B cell (primary cell): ENCODE results near the gene ACTMAP. TPM values are rescaled to one million over a fixed set of nuclear protein-coding genes. Genes with fewer than 3 reads are reported as not detected.

Experiments
- ATAC-seq: fragments of 200-7000 bp; cut with Tn5 transposase; one replicate; pipeline ENCODE4 v1.10.0; 2021; ENCODE audit warnings: low read depth, mild to moderate bottlenecking, moderate number of reproducible peaks, moderate library complexity
- CTCF ChIA-PET: fragments of 350-600 bp; sonication (Branson Sonifier 250); formaldehyde crosslinking; loops from one replicate; lab custom pipeline; 2021; ENCODE audit warnings: antibody characterized with exemption, inconsistent platforms; lab: Charles Lee
- POLR2A ChIA-PET: fragments of 350-600 bp; sonication (Branson Sonifier 250); formaldehyde crosslinking; loops from one replicate; lab custom pipeline; 2021; ENCODE audit warnings: antibody characterized with exemption; lab: Charles Lee
- DNase-seq: peaks from one replicate; pipeline ENCODE4 v3.0.0; 2013
- H2AFZ ChIP-seq: 2 replicates; pipeline ENCODE4 v1.6.1; 2012; ENCODE audit warnings: mild to moderate bottlenecking, low read depth, low read length; ENCODE audit not compliant: insufficient read depth, poor library complexity, severe bottlenecking
- H3K27ac ChIP-seq, 2 donors: 1 replicate in 1 of 2; 2 replicates in 1 of 2; pipeline ENCODE4 v1.5.1; 2012 to 2013; ENCODE audit warnings: low read length in 2 of 2, mild to moderate bottlenecking in 2 of 2, moderate library complexity in 1 of 2
- H3K27me3 ChIP-seq, 4 experiments: fragments of 200-600 bp in 1 of 4; sonication (generic) in 1 of 4; replicated peaks in 1 of 4; 1 replicate in 2 of 4; 2 replicates in 2 of 4; pipeline versions ENCODE4 v1.6.1 to v1.7.0; 2013 to 2016; ENCODE audit warnings: low read length in 3 of 4, mild to moderate bottlenecking in 2 of 4, mixed read lengths in 1 of 4, moderate library complexity in 1 of 4; ENCODE audit not compliant: insufficient read depth in 4 of 4, control insufficient read depth in 3 of 4; ENCODE audit errors: control extremely low read depth in 1 of 4
- H3K36me3 ChIP-seq, 2 experiments: replicated peaks in 1 of 2; 1 replicate in 1 of 2; 2 replicates in 1 of 2; pipeline versions ENCODE4 v1.6.1 to v1.7.1; 2013; ENCODE audit warnings: low read length in 1 of 2; ENCODE audit not compliant: insufficient read depth in 2 of 2, control insufficient read depth in 1 of 2; ENCODE audit errors: control extremely low read depth in 1 of 2, extremely low read depth in 1 of 2
- H3K4me1 ChIP-seq, 2 donors: fragments of 200-600 bp in 1 of 2; sonication (generic) in 1 of 2; 1 replicate in 1 of 2; 2 replicates in 1 of 2; pipeline versions ENCODE4 v1.5.1 to v1.6.1; 2013 to 2017; ENCODE audit warnings: low read length in 2 of 2; ENCODE audit not compliant: control insufficient read depth in 2 of 2, insufficient read depth in 2 of 2
- H3K4me2 ChIP-seq: replicated peaks from 2 replicates; pipeline ENCODE3; 2012; ENCODE audit warnings: mild to moderate bottlenecking, low read depth, low read length; ENCODE audit not compliant: poor library complexity, severe bottlenecking
- H3K4me3 ChIP-seq, 5 experiments: fragments of 200-600 bp in 1 of 5; sonication (generic) in 1 of 5; 1 replicate in 3 of 5; 2 replicates in 2 of 5; pipeline versions ENCODE4 v1.5.1 to v1.7.0; 2011 to 2016; ENCODE audit warnings: low read length in 4 of 5, mild to moderate bottlenecking in 4 of 5, low read depth in 2 of 5, control low read depth in 1 of 5, moderate library complexity in 1 of 5; ENCODE audit not compliant: insufficient read depth in 1 of 5; ENCODE audit errors: control extremely low read depth in 1 of 5, extremely low read depth in 1 of 5
- H3K79me2 ChIP-seq: fragments of 200-600 bp; sonication (generic); one replicate; pipeline ENCODE4 v1.6.0; 2016; ENCODE audit warnings: low read length; ENCODE audit not compliant: control insufficient read depth, insufficient read depth
- H3K9ac ChIP-seq: fragments of 200-600 bp; sonication (generic); 2 replicates; pipeline ENCODE4 v1.6.1; 2017; ENCODE audit warnings: mild to moderate bottlenecking, low read length, moderate library complexity
- H3K9me3 ChIP-seq, 3 donors: one replicate each; pipeline versions ENCODE4 v1.6.1 to v1.7.1; 2013; ENCODE audit warnings: low read length in 2 of 3; ENCODE audit not compliant: control insufficient read depth in 2 of 3, insufficient read depth in 1 of 3; ENCODE audit errors: control extremely low read depth in 1 of 3
- H4K20me1 ChIP-seq: 2 replicates; pipeline ENCODE4 v1.6.0; 2012; ENCODE audit warnings: mild to moderate bottlenecking, low read length; ENCODE audit not compliant: insufficient read depth, control insufficient read depth, poor library complexity, severe bottlenecking
- H3K27ac Mint-ChIP-seq: one replicate; pipeline ENCODE4 v1.8.0; 2021; ENCODE audit warnings: mixed read lengths
- H3K27me3 Mint-ChIP-seq: one replicate; pipeline ENCODE4 v1.8.0; 2021; ENCODE audit warnings: mixed read lengths
- H3K4me1 Mint-ChIP-seq: one replicate; pipeline ENCODE4 v1.8.0; 2021; ENCODE audit warnings: mixed read lengths
- H3K4me3 Mint-ChIP-seq: one replicate; pipeline ENCODE4 v1.8.0; 2021; ENCODE audit warnings: mixed read lengths
- H3K9me3 Mint-ChIP-seq: one replicate; pipeline ENCODE4 v1.8.0; 2022; ENCODE audit warnings: mixed read lengths; ENCODE audit not compliant: insufficient read depth
- CTCF ChIP-seq: fragments of 200-600 bp; IDR thresholded peaks from one replicate; pipeline ENCODE4 v1.8.0; 2022; ENCODE audit warnings: antibody characterized with exemption, mild to moderate bottlenecking
- EZH2 ChIP-seq: IDR thresholded peaks from 2 replicates; pipeline ENCODE4 v1.6.1; 2012; ENCODE audit warnings: borderline replicate concordance, low read depth, mild to moderate bottlenecking, moderate library complexity, low read length; ENCODE audit not compliant: insufficient read depth, poor library complexity, severe bottlenecking
- WGBS: methylation state at CpG from one replicate; pipeline ENCODE4 v1.1.5; 2013; ENCODE audit warnings: missing lambda C conversion rate; ENCODE audit not compliant: insufficient coverage; 5-methylcytosine and 5-hydroxymethylcytosine counted together
- intact Hi-C: fragments of 100-400 bp; cut with micrococcal nuclease; formaldehyde crosslinking; loops from one replicate; pipeline ENCODE4 v1.10.0; 2022
- polyA plus RNA-seq: library from polyadenylated mRNA; depleted of rRNA; stranded (reverse); fragments of >200 nt; gene quantifications from 2 replicates; pipeline ENCODE4 v1.2.3, GENCODE V29; 2012
- total RNA-seq, 2 donors: library from RNA; stranded (reverse); fragments of 120-200 nt in 1 of 2; gene quantifications; 1 replicate in 1 of 2; 2 replicates in 1 of 2; pipeline versions ENCODE4 v1.2.3 to v1.2.4, GENCODE V29; 2013 to 2022

The ACTMAP gene
- total and polyA plus RNA-seq, 2 donors (not counting 1 experiment from before 2014, with no cell fraction given): 7.7 to 10.2 TPM

- peaks cover 8% of the 10 kb centered on the region for H4K20me1 ChIP-seq
- peaks cover 47 to 64% of the 10 kb centered on the region in 2 donors for H3K4me1 ChIP-seq
- DNase-seq (no peak), ATAC-seq (no peak)
- no peaks in the 10 kb centered on the region for H3K9me3 Mint-ChIP-seq
- H3K4me3 Mint-ChIP-seq: peak overlapping the region; percentile 87
- H3K27me3 ChIP-seq: no peaks in the 10 kb centered on the region
- peak overlapping the region; percentile 86 for H2AFZ ChIP-seq
- TF ChIP-seq CTCF (no peak), EZH2 (no peak)
- H3K27ac ChIP-seq: peak overlapping the region; percentile 87 to 90
- WGBS: 5% methylated on average over 20 of the region's 20 CpGs
- peaks cover 0 to 8% of the 10 kb centered on the region in 2 experiments for H3K36me3 ChIP-seq
- CTCF ChIA-PET: interaction anchor here (1.1 to 2.0 kb wide), 8 partner anchors 33 to 103 kb away, joined by 3 to 9 read pairs (median 5); partner anchors contain the start of genes ACTMAP, EGLN2 and SNRPA
- peak overlapping the region; percentile 90 for H3K4me2 ChIP-seq
- no peaks in the 10 kb centered on the region for H3K9me3 ChIP-seq
- intact Hi-C loops: loop anchor here (1.0 to 10.0 kb wide), 3 partner anchors 54 to 680 kb away; partner anchors contain the start of genes BCKDHA and EXOSC5
- peaks cover 68% of the 10 kb centered on the region for H3K4me1 Mint-ChIP-seq
- H3K27ac Mint-ChIP-seq: peak overlapping the region; percentile 56
- POLR2A ChIA-PET: interaction anchor here (0.7 to 2.0 kb wide), 9 partner anchors 31 to 102 kb away, joined by 3 to 15 read pairs (median 4); partner anchors contain the start of genes ACTMAP, EGLN2, RAB4B and SNRPA
- H3K9ac ChIP-seq: peak overlapping the region; percentile 90
- H3K79me2 ChIP-seq: peaks cover 70% of the 10 kb centered on the region
- peak overlapping the region; percentile 79 to 90 (median 83) for H3K4me3 ChIP-seq
- no peaks in the 10 kb centered on the region for H3K27me3 Mint-ChIP-seq
Observed at GRCh38 chr19:40717325-40717879, 32.9 kb downstream of the ACTMAP start.
